HL-60 (cell line): ENCODE measurements around the gene DOLK.

Experiments
- DNase-seq, 2 experiments: peaks; one replicate each; pipeline ENCODE4 v3.0.0-alpha.2; 2010 to 2020; ENCODE audit warnings: low read depth in 1 of 2, low spot score in 1 of 2
- H3K27ac ChIP-seq: fragments of 250-450 bp; sonication (Bioruptor Pico); replicated peaks from 2 replicates; pipeline ENCODE4 v1.5.1; 2020; ENCODE audit warnings: mild to moderate bottlenecking, moderate library complexity
- H3K27me3 ChIP-seq: fragments of 250-450 bp; sonication (Bioruptor Pico); 2 replicates; pipeline ENCODE4 v1.5.1; 2021; ENCODE audit warnings: mild to moderate bottlenecking, moderate library complexity; ENCODE audit not compliant: insufficient read depth, poor library complexity, severe bottlenecking
- H3K4me3 ChIP-seq: replicated peaks from 2 replicates; pipeline ENCODE4 v1.5.1; 2011; ENCODE audit warnings: mild to moderate bottlenecking, control low read depth, low read length; ENCODE audit not compliant: insufficient read depth
- CTCF ChIP-seq: IDR thresholded peaks from one replicate; pipeline ENCODE4 v1.5.1; 2011; ENCODE audit warnings: low read length, control low read depth, inconsistent platforms; ENCODE audit not compliant: insufficient read depth
- GABPA ChIP-seq: IDR thresholded peaks from 2 replicates; pipeline ENCODE4 v1.6.1; 2012; ENCODE audit warnings: low read depth
- POLR2AphosphoS5 ChIP-seq: IDR thresholded peaks from 2 replicates; pipeline ENCODE4 v1.6.1; 2012; ENCODE audit warnings: low read depth
- REST ChIP-seq: IDR thresholded peaks from 2 replicates; pipeline ENCODE4 v1.6.1; 2012; ENCODE audit warnings: low read depth; ENCODE audit not compliant: insufficient replicate concordance
- SPI1 ChIP-seq: IDR thresholded peaks from 2 replicates; pipeline ENCODE4 v1.6.1; 2012; ENCODE audit warnings: low read depth, mild to moderate bottlenecking, borderline replicate concordance

DOLK gene

GRCh38 chr9:128936171-128936865 lies 11.1 kb downstream of the DOLK start:
- DNase-seq, result no peak
- TF ChIP-seq CTCF (no peak), REST (no peak), POLR2AphosphoS5 (no peak), GABPA (no peak), SPI1 (no peak)
- Histone ChIP-seq H3K4me3 (no peak overlapping the region), H3K27ac (no peak overlapping the region), H3K27me3 (no peaks in the 10 kb centered on the region)

GRCh38 chr9:128933731-128934130 lies 13.7 kb downstream of the DOLK start:
- TF ChIP-seq POLR2AphosphoS5 (no peak), GABPA (no peak), CTCF (no peak), REST (no peak), SPI1 (no peak)
- Histone ChIP-seq H3K27ac (no peak overlapping the region), H3K4me3 (no peak overlapping the region), H3K27me3 (no peaks in the 10 kb centered on the region)
- DNase-seq, result no peak

- no peak for DNase-seq
- Histone ChIP-seq H3K27ac (no peak overlapping the region), H3K27me3 (no peaks in the 10 kb centered on the region), H3K4me3 (no peak overlapping the region)
- TF ChIP-seq CTCF, result no peak
- TF ChIP-seq POLR2AphosphoS5, result no peak
- no peak for TF ChIP-seq REST
- TF ChIP-seq SPI1, result no peak
- TF ChIP-seq GABPA, result no peak
Measured at GRCh38 chr9:128929560-128929959, 17.8 kb downstream of the DOLK start.
